ENCODE measurements around the gene GGT6. TPM values are rescaled to one million over a fixed set of nuclear protein-coding genes. Genes with fewer than 3 reads are reported as not detected.

The GGT6 gene
- total RNA-seq, 1 experiment from 2014 or later = not detected

GRCh38 chr17:4569591-4569990, 9.2 kb upstream of the GGT6 start:
- intact Hi-C loops (cut with micrococcal nuclease; ENCODE audit: unreplicated experiment) = no loop called here

GRCh38 chr17:4566785-4567184, 6.4 kb upstream of the GGT6 start:
- no peak overlapping the region for H3K4me3 ChIP-seq (ENCODE audit: low read depth, low read length, poor library complexity, severe bottlenecking)
- no peaks in the 10 kb centered on the region for H3K4me1 ChIP-seq (ENCODE audit: insufficient read depth, low read length, poor library complexity, severe bottlenecking)
- H3K9me3 ChIP-seq (ENCODE audit: low read depth, low read length, poor library complexity, severe bottlenecking) = no peaks in the 10 kb centered on the region
- ChIA-PET CTCF (interaction anchor here (0.6 to 1.9 kb wide), 16 partner anchors 10 to 1799 kb away, joined by 3 to 25 read pairs (median 4); partner anchors contain the start of genes ALOX15, C17orf107, CHRNE and SPNS2), POLR2A (ENCODE audit: low non-redundant PET) (no interaction called here)
- peak; percentile 73 for DNase-seq (ENCODE audit: low spot score)
- H3K36me3 ChIP-seq (ENCODE audit: insufficient read depth, low read length, poor library complexity, severe bottlenecking) = no peaks in the 10 kb centered on the region
- H3K27me3 ChIP-seq (replicated peaks; ENCODE audit: insufficient read depth, low read depth, low read length, poor library complexity) = no peaks in the 10 kb centered on the region
- BruUV-seq (replicated peaks) = no TSS peak
- intact Hi-C loops (cut with micrococcal nuclease; ENCODE audit: unreplicated experiment) = loop anchor here (1.0 kb wide), 2 partner anchors 60 to 323 kb away; no protein-coding TSS in a partner anchor
- no peak overlapping the region for H3K27ac ChIP-seq (ENCODE audit: low read depth, low read length, poor library complexity, severe bottlenecking)
- TF ChIP-seq CTCF (conservative IDR thresholded peaks at IDR 0.05; ENCODE audit: low read depth, low read length) = peak; percentile 78
- no peak for TF ChIP-seq EZH2 (IDR thresholded peaks at IDR 0.05; ENCODE audit: borderline replicate concordance, low read depth, low read length, poor library complexity, severe bottlenecking)

More at GRCh38 chr17:4569591-4569990, 9.2 kb upstream of the GGT6 start:
- Histone ChIP-seq H3K9me3 (ENCODE audit: low read depth, low read length, poor library complexity, severe bottlenecking) (no peaks in the 10 kb centered on the region), H3K27ac (ENCODE audit: low read depth, low read length, poor library complexity, severe bottlenecking) (no peak overlapping the region), H3K4me1 (ENCODE audit: insufficient read depth, low read length, poor library complexity, severe bottlenecking) (no peaks in the 10 kb centered on the region), H3K27me3 (replicated peaks; ENCODE audit: insufficient read depth, low read depth, low read length, poor library complexity) (no peaks in the 10 kb centered on the region), H3K36me3 (ENCODE audit: insufficient read depth, low read length, poor library complexity, severe bottlenecking) (no peaks in the 10 kb centered on the region), H3K4me3 (ENCODE audit: low read depth, low read length, poor library complexity, severe bottlenecking) (no peak overlapping the region)
- CTCF ChIA-PET = interaction anchor here (0.6 kb wide), 1 partner anchor 31 kb away, joined by 15 read pairs; no protein-coding TSS in a partner anchor
- no TSS peak for BruUV-seq (replicated peaks)
- POLR2A ChIA-PET (ENCODE audit: low non-redundant PET) = no interaction called here
- no peak for DNase-seq (ENCODE audit: low spot score)
- no peak for TF ChIP-seq CTCF (conservative IDR thresholded peaks at IDR 0.05; ENCODE audit: low read depth, low read length)
- no peak for TF ChIP-seq EZH2 (IDR thresholded peaks at IDR 0.05; ENCODE audit: borderline replicate concordance, low read depth, low read length, poor library complexity, severe bottlenecking)

- Histone ChIP-seq H3K27me3 (replicated peaks; ENCODE audit: insufficient read depth, low read depth, low read length, poor library complexity) (no peaks in the 10 kb centered on the region), H3K4me1 (ENCODE audit: insufficient read depth, low read length, poor library complexity, severe bottlenecking) (no peaks in the 10 kb centered on the region), H3K36me3 (ENCODE audit: insufficient read depth, low read length, poor library complexity, severe bottlenecking) (no peaks in the 10 kb centered on the region), H3K9me3 (ENCODE audit: low read depth, low read length, poor library complexity, severe bottlenecking) (no peaks in the 10 kb centered on the region), H3K27ac (ENCODE audit: low read depth, low read length, poor library complexity, severe bottlenecking) (no peak overlapping the region), H3K4me3 (ENCODE audit: low read depth, low read length, poor library complexity, severe bottlenecking) (no peak overlapping the region)
- DNase-seq (ENCODE audit: low spot score) = peak; percentile 88
- TF ChIP-seq CTCF (conservative IDR thresholded peaks at IDR 0.05; ENCODE audit: low read depth, low read length) (peak; percentile 92), EZH2 (IDR thresholded peaks at IDR 0.05; ENCODE audit: borderline replicate concordance, low read depth, low read length, poor library complexity, severe bottlenecking) (no peak)
- no TSS peak for BruUV-seq (replicated peaks)
- intact Hi-C loops (cut with micrococcal nuclease; ENCODE audit: unreplicated experiment) = loop anchor here (1.0 kb wide), 2 partner anchors 61 to 324 kb away; no protein-coding TSS in a partner anchor
- ChIA-PET POLR2A (ENCODE audit: low non-redundant PET) (no interaction called here), CTCF (interaction anchor here (0.6 to 1.6 kb wide), 3 partner anchors 8 to 145 kb away, joined by 3 to 5 read pairs (median 3); no protein-coding TSS in a partner anchor)
Observed at GRCh38 chr17:4565209-4566141, 5.1 kb upstream of the GGT6 start.

Data from A673 (cell line).